Epithelial cell of esophagus (primary cell): ENCODE results near the gene SUSD5.
"Not testable (repeated sequence)": the region's sequence is repeated elsewhere in the genome, so short reads cannot be mapped to it uniquely, and the experiment has no call there.

Experiments
- DNase-seq: peaks from one replicate; pipeline ENCODE4 v3.0.0; 2010; ENCODE audit warnings: low read depth
- H3K4me3 ChIP-seq: 2 replicates; pipeline ENCODE4 v1.5.1; 2011; ENCODE audit warnings: mild to moderate bottlenecking, low read length, control low read depth
- TF ChIP-seq, protein P1 (sequence below): IDR thresholded peaks from 2 replicates; pipeline ENCODE4 v1.5.1; 2011; ENCODE audit warnings: low read depth, mild to moderate bottlenecking, low read length, control low read depth, inconsistent platforms; ENCODE audit not compliant: insufficient read depth; ENCODE audit errors: missing control alignments

The SUSD5 gene

GRCh38 chr3:33170531-33170930, 48.1 kb downstream of the SUSD5 start:
- no peak overlapping the region for H3K4me3 ChIP-seq
- TF ChIP-seq, protein P1, sequence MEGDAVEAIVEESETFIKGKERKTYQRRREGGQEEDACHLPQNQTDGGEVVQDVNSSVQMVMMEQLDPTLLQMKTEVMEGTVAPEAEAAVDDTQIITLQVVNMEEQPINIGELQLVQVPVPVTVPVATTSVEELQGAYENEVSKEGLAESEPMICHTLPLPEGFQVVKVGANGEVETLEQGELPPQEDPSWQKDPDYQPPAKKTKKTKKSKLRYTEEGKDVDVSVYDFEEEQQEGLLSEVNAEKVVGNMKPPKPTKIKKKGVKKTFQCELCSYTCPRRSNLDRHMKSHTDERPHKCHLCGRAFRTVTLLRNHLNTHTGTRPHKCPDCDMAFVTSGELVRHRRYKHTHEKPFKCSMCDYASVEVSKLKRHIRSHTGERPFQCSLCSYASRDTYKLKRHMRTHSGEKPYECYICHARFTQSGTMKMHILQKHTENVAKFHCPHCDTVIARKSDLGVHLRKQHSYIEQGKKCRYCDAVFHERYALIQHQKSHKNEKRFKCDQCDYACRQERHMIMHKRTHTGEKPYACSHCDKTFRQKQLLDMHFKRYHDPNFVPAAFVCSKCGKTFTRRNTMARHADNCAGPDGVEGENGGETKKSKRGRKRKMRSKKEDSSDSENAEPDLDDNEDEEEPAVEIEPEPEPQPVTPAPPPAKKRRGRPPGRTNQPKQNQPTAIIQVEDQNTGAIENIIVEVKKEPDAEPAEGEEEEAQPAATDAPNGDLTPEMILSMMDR = no peak
- no peak for DNase-seq

GRCh38 chr3:33167716-33168336, 50.8 kb downstream of the SUSD5 start:
- peak; percentile 10 for DNase-seq
- H3K4me3 ChIP-seq = no peak overlapping the region
- TF ChIP-seq, protein P1 = no peak

DNA sequence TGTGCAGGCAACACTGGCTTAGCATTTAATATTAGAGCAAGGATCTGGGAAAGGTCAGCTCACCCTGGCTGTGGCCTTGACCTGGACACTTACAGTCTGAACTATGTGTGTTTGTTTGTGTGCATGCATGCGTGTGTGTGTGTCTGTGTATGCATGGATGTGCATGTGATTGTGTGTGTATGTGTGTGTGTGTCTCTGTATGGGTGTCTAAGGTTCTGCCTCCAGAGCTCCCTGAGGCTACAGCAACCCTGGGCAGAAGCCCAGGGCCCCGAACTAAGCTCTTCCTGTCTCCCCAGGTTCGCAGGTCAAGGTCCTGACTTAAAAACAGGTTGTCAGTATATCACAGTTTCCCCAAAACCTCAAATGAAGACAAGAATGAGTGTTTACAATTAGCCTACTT, 51.3 kb downstream of the SUSD5 start:
- no peak for DNase-seq
- TF ChIP-seq, protein P1 = no peak
- H3K4me3 ChIP-seq = no peak overlapping the region

- TF ChIP-seq, protein P1 = no peak
- no peak overlapping the region for H3K4me3 ChIP-seq
- DNase-seq = no peak
These were observed 52.5 kb downstream of the SUSD5 start for GRCh38 chr3:33166095-33166494.

DNA sequence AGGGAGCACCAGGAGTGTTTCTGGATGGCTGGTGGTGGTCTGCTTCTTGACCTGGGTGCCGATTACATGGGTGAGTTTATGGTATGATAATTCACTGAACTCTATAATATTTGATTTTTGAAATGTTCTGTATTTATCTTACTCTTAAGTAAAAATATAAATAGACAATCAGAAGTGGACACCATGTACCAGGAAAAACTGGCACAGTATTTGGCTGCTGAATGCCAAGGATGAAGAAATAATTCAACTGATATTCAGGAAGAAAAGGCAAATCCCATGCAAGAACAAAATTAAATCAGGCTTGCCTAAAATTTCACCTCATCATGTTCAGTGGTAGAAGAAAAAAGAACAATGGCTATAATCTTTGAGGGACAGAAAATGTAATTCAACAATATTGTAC, 53.2 kb downstream of the SUSD5 start:
- no peak overlapping the region for H3K4me3 ChIP-seq
- DNase-seq = no peak
- TF ChIP-seq, protein P1 = no peak

- DNase-seq = not testable (repeated sequence)
These were observed 56.0 kb downstream of the SUSD5 start for GRCh38 chr3:33162621-33163020.

GRCh38 chr3:33159981-33160380, 58.6 kb downstream of the SUSD5 start:
- H3K4me3 ChIP-seq = no peak overlapping the region
- TF ChIP-seq, protein P1 = no peak
- DNase-seq = peak; percentile 11

More at GRCh38 chr3:33162621-33163020, 56.0 kb downstream of the SUSD5 start:
- H3K4me3 ChIP-seq = not testable (repeated sequence)
